Prostate gland (tissue), 2 donors: ENCODE data around the gene SORBS1.

ENCODE experiments used
- CTCF ChIP-seq, 4 experiments: fragments of 200-600 bp in 2 of 4; fragments of 450-650 bp in 2 of 4; sonication (generic) in 2 of 4; IDR thresholded peaks; 1 replicate in 3 of 4; 2 replicates in 1 of 4; pipeline ENCODE4 v1.5.1; 2016 to 2019; ENCODE audit warnings: antibody characterized with exemption in 4 of 4, mild to moderate bottlenecking in 2 of 4, moderate library complexity in 2 of 4
- POLR2A ChIP-seq: fragments of 450-650 bp; IDR thresholded peaks from one replicate; pipeline ENCODE4 v1.6.1; 2016; ENCODE audit warnings: antibody characterized with exemption, mild to moderate bottlenecking

GRCh38 chr10:95422233-95422632, 138.9 kb downstream of the SORBS1 start:
- TF ChIP-seq POLR2A (no peak), CTCF (IDR thresholded peaks at IDR 0.05) (no peak)
